Retinal pigment epithelial cell (primary cell): Measurements from ENCODE around the gene CEMIP.

Experiments used
- DNase-seq: peaks from one replicate; pipeline ENCODE4 v3.0.0-alpha.2; 2010; ENCODE audit warnings: low read depth
- H3K4me3 ChIP-seq: 2 replicates; pipeline ENCODE4 v1.5.1; 2011; ENCODE audit warnings: mild to moderate bottlenecking, low read length, control low read depth, moderate library complexity
- TF ChIP-seq, protein P1 (sequence below): conservative IDR thresholded peaks from 2 replicates; pipeline ENCODE4 v1.5.1; 2011; ENCODE audit warnings: low read depth, low read length, control low read depth, inconsistent platforms

Gene CEMIP

DNA sequence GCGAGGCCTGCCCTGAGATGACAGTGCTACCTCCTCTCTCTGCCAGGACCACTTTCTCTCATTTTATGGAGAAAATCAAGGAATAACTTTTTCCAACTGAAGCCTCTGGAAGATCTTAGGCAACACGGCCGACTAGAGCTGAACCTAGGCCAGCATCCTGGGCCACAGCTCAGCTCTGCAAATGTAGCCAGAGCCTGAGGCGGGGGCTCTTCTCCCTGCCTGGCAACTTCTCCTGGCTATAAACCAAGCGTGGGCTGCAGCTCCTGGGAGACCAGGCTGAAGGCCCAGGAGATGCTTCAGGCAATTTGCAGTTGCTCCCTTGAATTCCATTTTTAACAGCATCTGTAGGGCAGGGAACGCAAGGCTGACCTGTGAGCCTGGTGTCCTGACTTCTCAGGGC is 74.9 kb downstream of the CEMIP start:
- no peak for DNase-seq
- no peak overlapping the region for H3K4me3 ChIP-seq
- TF ChIP-seq, protein P1, sequence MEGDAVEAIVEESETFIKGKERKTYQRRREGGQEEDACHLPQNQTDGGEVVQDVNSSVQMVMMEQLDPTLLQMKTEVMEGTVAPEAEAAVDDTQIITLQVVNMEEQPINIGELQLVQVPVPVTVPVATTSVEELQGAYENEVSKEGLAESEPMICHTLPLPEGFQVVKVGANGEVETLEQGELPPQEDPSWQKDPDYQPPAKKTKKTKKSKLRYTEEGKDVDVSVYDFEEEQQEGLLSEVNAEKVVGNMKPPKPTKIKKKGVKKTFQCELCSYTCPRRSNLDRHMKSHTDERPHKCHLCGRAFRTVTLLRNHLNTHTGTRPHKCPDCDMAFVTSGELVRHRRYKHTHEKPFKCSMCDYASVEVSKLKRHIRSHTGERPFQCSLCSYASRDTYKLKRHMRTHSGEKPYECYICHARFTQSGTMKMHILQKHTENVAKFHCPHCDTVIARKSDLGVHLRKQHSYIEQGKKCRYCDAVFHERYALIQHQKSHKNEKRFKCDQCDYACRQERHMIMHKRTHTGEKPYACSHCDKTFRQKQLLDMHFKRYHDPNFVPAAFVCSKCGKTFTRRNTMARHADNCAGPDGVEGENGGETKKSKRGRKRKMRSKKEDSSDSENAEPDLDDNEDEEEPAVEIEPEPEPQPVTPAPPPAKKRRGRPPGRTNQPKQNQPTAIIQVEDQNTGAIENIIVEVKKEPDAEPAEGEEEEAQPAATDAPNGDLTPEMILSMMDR: no peak

DNA sequence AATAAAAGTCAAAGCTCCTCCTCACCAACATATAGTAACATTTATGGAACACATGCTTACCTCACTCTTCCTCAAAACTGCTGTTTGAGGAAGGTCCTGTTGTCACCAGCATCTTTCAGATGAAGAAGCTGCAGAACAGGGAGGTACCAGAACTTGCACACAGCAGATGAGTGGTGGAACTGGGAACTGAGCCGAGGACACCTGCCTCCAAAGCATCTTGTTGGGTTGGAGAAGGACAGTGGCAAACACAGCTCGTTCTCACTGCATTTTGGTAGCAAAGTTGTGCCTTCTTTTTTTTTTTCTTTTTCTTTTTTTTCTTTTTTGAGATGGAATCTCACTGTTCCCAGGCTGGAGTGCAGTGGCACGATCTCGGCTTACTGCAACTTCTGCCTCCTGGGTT is 76.0 kb downstream of the CEMIP start:
- H3K4me3 ChIP-seq: no peak overlapping the region
- TF ChIP-seq, protein P1: no peak
- no peak for DNase-seq

DNA sequence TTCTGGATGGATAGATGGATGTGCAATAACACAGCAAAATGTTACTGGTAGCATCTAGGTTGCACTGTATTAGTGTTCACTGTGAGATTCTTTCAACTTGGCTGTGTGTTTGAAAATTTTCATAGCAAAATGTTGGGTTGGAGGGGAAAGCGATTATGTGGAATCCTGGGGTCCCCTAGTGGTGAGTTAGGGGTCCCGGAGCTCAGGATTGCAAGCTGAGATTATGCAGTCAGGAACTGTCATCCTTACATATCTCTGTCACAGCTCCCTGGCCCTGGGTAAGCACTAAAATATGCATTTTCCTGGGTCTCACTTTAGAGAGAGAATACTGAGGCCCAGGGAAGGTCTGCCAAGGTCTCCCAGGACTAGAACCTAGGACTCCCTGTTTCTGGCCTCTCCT is 77.2 kb downstream of the CEMIP start:
- TF ChIP-seq, protein P1: peak; percentile 32
- DNase-seq: no peak

DNA sequence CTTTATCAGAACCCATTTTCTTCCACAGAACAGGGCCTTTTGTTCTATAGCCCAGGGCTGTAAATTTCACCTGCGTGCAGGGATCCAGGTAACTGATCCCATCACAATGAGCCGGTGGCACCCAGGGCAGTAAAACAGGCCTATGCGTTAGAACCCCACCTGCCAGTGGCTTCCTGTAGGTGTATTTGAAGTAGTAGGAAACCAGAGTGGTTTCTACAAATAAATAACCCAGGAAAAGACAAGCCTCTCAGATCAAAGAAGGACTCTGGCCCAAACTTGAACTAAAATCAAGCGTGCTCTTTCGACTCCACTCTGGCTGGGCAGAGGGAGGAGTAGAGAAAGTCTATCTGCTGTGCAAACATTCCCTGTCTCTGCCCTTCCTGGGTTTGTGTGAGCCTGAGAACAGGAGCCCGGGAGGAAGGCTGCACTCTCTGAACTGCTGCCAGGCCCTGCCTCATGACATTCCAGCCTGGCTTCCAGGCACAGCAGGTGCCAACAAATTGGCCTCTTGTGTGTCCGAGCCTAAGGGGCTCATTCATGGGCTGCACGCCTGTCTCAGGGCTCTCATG is 77.7 kb downstream of the CEMIP start:
- no peak overlapping the region for H3K4me3 ChIP-seq
- TF ChIP-seq, protein P1: no peak
- DNase-seq: peak; percentile 37

More for the DNA sequence above, 77.2 kb downstream of the CEMIP start:
- no peak overlapping the region for H3K4me3 ChIP-seq

DNA sequence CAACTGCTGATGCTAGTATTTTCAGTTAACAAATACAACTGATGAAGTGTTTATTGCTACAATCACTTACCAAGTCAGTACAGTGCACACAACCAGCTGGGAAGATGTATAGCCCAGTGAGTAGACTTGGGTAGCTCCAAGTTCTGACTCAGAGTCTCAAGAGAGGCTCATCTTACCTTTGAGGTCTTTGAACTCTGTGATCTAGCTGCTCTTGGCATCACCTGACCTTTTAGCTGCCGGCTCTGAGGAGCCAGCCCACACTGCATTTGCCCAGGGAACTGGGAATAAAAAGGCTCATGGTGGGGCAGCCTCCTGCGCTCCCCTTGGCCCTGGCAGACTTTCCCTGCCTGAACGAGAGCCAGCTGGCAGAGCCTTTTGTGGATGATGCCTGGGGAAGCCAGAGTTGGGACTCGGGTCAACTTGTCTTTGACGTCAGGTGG is 82.6 kb downstream of the CEMIP start:
- TF ChIP-seq, protein P1: no peak
- no peak overlapping the region for H3K4me3 ChIP-seq
- no peak for DNase-seq

DNA sequence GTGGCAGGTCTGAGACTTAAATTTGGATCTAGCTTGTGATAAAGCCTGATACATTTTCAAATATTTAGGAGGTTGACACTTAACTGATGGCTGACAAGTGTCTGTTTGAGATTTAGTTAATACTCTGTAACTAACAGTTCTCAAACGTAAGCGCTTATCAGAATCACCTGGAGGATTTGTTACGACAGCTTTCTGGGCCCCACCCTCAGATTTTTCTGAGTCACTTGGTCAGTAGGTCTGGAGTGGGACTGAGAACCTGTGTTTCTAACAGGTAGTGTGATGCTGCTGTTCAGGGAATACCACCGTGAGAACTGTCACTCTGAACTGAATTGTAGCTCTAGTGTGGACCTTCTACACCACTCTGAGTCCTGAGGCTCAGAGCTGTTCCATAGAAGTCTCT is 85.5 kb downstream of the CEMIP start:
- no peak for DNase-seq
- TF ChIP-seq, protein P1: no peak
- H3K4me3 ChIP-seq: no peak overlapping the region

DNA sequence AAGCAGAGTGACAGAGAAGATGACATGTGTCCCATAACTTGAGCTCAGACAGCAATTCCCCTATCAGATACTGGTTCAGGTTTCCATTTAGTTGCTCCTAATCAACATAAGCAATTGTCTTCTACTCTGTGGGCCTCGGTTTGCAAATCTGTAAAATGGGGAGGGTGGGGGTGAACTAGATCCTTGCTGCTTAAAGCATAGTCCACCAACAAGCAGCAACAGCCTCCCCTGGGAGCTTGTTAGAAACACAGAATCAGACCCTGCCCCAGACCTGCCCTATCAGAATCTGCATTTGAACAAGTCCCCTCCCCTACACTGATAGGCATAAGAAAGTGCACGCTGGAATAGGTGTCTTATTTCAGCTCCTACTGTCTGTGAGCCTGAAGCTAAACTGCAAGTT is 87.8 kb downstream of the CEMIP start:
- no peak overlapping the region for H3K4me3 ChIP-seq
- TF ChIP-seq, protein P1: no peak
- DNase-seq: no peak
